ENCODE data around the gene CSNK1D.

DNA sequence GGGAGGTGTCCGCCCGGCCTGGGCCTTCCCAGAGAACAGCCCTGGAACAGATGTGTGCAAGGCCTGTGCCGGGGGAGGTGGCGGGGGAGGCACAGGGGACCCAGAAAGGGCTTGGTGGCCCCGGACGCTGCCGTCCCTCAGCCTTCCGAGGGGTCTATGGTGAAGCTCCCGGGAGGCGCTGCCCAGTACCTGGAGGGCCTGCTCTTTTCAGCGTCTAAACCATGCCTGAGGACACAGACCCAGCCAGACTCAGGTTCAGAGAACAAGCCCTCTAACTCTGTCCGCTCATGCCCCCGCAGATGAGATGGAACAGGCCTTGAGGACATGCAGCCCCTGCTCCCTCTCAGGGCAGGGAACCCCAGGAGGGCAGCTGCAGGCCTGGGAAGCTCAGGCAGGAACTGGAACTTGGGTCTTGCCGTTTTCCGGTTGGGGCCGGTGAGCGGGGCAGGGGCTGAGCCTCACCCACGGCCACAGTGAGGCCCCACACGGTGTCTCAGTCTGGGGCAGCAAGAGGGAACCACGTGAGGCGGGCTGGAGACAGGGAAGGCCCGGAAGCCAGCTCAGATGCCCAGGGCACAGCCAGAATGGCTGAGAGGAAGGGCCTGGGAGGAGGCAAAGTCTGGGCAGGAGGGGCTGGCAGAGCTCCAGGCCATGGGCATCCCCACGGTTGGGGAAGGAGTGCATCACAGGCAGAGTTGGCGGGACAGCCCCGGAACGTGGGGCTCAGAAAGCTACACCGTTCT is 32.1 kb downstream of the CSNK1D start:
- 0 out of 2 replicates have a peak, but pooled peaks have one; percentile 4 for TF ChIP-seq SPI1 (IDR thresholded peaks at IDR 0.05; ENCODE audit: low read depth, low read length)
- no peak for TF ChIP-seq TAF1 (IDR thresholded peaks at IDR 0.05; ENCODE audit: low read depth, low read length)

All from GM12891 (cell line).